NCI-H1417 treated with DMSO at 0.1 percent for 48 hours (cell line): ENCODE results near the gene RPS6KA2.
"Not testable (repeated sequence)": the region's sequence is repeated elsewhere in the genome, so short reads cannot be mapped to it uniquely, and the experiment has no call there.

Source experiments
- DNase-seq: peaks from one replicate; lab custom pipeline; 2025; lab: John Stamatoyannopoulos, UW

The RPS6KA2 gene

DNA sequence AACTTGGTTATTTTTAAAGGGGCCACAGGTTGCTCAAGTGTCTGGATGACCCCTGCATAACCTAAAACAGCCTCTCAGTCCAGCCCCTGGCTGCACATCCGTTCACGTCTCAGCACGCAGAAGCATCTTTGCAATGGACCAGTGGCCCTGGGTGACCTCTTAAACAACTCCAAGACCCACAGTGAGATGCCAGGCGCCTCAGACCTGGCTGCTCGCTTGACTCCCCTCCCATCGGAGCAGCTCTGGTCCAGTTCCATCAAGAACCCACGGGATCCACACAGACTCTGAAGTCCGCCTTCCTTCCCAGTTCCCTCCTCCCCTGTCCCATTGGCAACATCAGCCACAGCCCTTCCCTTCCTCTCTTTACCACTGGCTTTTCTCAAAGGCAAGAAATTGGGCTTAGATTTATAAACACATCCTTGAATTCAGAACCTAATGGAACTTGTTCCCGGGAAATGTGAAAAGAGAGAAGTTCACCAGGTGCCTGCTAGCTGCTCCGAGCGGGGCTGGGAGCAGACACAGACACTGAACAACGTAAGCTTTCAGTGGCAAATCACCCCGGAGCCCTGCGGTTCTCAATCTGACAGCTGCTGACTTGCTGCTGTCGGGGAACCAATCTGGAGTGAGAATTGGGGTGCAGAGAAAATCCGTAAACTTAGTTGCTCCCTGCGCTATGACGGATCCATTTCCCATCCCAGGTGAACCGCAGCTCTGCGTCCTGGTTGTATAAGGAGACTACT lies 204.7 kb downstream of the RPS6KA2 start:
- no peak for DNase-seq

GRCh38 chr6:166420351-166420750 lies 206.7 kb downstream of the RPS6KA2 start:
- DNase-seq = no peak

DNA sequence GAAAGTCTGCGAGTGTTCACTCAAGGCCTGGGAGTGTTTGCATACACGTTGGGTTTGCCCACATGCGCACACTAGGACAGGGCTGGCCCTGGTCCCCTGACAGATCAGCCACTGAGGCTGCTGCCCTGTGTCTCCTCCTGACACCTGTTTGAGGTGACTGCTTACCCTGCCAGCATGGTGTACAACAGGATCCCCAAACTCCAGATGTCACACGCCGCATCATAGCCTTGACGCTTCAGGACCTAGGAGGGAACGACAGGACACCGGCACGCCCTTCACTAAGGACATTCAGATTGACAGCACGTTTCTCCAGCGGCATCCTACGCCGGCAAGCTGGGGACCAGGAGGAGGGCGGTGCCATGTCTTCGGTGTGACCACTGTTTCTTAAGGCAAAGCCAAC lies 207.3 kb downstream of the RPS6KA2 start:
- DNase-seq = no peak

- no peak for DNase-seq
These were observed 207.8 kb downstream of the RPS6KA2 start for GRCh38 chr6:166419286-166419685.

- DNase-seq = no peak
These were observed 208.3 kb downstream of the RPS6KA2 start for GRCh38 chr6:166418691-166419143.

DNA sequence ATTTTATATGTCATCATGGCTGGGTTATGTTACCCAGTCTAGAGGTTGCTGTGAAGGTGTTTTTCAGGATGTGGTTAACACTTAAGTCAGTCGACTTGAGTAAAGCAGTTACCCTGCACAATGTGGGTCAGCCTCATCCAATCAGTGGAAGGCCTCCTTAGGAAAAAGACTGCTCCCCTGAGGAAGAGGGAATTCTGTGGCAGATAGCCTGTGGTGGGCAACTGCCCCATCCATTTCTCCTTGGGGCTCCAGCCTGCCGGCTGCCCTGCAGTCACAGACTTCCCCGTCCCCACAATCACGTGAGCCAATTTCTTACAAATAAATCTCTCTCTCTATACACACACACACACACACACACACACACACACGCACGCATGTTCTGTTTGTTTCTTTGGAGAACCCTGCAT lies 209.8 kb downstream of the RPS6KA2 start:
- no peak for DNase-seq

GRCh38 chr6:166415833-166416347 lies 211.2 kb downstream of the RPS6KA2 start:
- no peak for DNase-seq

DNA sequence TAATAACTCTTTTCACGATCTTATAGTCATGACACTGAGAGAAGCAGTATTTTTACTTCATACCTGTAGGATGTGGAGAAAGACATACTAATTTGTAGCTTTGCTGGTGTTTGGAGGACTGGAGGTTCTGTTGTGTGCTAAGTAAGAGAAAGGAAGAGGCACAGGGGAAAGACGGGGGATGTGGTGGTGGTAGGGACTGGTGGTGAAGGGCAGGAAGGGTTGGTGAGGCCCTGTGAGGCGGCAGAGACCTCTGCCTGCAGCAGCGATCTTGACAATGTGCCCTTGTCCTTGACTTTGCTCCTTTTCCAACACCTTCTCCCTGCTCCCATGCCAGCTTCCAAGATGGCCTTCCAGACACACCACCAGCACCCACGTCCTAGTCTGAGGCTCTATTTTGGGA lies 211.7 kb downstream of the RPS6KA2 start:
- DNase-seq = no peak

DNA sequence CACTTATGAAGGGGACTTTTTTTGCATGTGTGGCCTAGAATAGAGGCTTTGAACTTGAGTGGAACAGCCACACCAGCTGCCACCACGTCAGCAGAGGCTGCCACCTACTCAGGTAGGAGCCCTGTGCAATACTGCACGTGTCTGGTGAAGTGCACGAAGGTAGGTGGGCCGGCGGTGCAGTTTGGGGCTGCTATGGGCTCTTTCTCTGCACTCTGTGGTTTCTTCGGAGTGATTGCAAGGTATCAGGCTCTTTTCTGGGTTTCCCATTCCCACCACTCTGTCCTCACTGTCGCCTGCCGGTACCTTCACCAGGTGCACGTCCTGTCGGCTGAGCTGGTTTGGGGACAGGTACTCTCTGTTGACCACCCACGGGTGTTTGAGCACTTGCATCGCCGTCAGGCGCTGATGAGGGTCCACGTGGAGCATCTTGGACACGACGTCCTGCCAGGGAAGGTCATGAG lies 213.5 kb downstream of the RPS6KA2 start:
- DNase-seq = no peak

DNA sequence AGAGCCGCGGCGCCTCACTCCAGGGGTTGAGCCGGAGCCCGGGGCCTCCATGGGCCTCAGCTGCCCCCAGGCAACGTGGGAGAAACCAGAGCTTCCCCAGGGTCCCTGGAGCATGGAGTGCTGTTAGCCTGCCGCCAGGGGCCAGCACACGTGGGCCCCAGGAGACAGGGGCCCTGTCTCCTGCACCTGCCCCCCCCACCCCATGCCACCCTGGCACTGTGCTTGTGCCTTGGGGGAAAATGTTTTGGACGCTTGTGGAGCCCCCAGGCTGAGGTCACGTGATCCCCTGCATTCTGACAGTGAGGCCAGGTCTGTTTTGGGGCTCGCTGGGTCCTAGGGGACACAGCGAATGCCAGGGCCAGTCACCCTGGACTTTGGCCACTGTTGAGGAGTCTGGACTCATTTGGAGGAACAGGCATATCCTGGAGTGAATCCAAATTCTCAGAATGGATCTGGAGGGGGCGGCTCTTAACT lies 214.1 kb downstream of the RPS6KA2 start:
- no peak for DNase-seq

DNA sequence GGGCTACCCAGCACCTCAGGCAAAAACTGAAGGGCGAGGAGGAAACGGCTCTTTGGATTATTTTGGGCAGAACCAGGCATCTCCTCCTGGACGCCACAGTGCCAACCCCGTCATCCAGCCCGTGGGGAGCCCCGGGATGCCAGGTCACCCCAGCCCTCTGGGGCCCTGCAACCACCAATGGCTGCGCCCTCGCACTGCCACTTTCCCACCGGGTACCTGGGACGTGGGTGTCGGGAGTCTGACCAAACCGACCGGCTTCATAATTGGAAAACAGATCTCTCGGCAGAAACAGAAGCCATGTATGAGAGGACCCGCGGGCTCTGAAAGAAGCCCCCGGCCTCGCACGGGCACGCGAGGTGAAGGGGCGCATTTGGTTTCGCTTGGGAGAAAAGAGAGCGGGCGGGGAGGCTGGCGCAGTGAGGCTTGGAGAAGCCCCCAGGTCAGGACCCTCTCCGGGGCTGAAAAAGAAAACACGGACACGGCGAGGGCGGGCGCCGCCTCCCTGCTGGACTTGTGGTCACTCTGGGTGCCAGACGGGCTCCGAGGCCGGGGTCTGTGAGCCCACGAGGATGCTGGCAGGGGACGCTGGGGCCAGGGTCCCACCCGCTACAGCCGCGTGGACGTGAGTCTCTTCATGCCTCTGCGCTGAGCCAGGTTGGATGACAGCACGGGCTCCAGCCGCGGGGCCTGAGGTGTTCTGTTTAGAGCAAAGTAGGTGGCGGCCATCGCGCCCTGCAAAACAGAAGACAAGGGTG lies 214.7 kb downstream of the RPS6KA2 start:
- no peak for DNase-seq

DNA sequence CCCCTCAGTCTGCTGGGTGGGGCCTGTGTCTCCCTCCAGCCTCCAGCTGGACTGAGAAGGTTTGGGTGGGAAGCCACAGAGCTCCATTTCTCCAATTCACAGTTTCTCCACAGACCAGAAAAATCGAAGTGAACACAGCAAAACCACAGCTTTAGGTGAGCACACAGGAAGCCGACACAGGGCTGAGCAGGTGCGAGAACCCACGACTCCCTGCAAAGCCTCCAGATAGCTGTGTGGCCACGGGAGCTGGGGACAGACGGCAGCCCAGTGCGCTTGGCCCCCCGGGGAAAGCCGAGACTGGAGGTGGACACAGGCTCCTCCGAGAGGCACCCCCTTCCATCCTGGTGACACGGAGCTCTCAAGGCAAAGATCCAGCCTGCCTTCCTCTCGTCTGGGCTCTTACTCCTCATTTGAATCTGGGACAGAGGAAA lies 215.3 kb downstream of the RPS6KA2 start:
- no peak for DNase-seq

DNA sequence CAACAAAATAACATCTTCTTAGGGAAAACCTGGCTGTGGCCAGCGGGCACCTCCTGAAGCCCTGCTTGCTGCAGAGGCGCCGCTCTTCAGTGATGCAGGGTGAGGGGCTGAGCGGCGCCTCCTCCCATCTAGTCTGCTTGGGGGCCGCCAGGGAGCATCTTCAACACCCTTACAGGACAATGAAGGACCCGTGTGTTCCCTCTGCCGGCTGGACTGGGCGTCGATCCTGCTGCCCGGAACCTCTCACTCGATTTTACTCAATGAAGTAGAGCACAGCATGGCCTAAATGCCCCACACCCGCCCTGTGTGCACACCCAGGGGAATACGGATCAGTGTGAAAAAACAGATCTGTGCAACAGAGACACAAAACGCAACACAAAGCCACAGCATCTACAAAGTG lies 215.8 kb downstream of the RPS6KA2 start:
- no peak for DNase-seq

- no peak for DNase-seq
These were observed 216.6 kb downstream of the RPS6KA2 start for GRCh38 chr6:166410426-166410935.

- DNase-seq = no peak
These were observed 217.9 kb downstream of the RPS6KA2 start for GRCh38 chr6:166408936-166409755.

DNA sequence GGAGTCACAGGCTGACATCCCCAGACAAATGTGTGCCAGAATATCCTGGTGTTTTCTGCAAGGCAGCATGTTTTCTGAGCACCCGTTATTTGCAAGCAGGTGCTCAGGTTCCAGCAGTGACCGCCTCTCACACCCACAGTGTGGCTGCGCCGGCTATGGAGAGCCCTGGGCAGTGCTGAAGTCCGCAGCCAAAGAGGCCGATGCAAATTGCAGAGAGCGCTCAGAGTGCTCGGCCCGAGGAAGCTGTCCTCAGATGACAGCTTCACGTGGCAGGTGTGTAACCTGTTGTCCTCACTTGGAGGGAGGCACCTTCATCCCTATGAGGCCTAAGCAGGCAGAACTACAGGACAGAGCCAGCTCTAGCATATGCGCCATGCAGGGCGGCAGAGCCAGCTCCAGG lies 220.9 kb downstream of the RPS6KA2 start:
- no peak for DNase-seq

GRCh38 chr6:166405386-166405785 lies 221.7 kb downstream of the RPS6KA2 start:
- DNase-seq = no peak

GRCh38 chr6:166402582-166403277 lies 224.3 kb downstream of the RPS6KA2 start:
- no peak for DNase-seq

DNA sequence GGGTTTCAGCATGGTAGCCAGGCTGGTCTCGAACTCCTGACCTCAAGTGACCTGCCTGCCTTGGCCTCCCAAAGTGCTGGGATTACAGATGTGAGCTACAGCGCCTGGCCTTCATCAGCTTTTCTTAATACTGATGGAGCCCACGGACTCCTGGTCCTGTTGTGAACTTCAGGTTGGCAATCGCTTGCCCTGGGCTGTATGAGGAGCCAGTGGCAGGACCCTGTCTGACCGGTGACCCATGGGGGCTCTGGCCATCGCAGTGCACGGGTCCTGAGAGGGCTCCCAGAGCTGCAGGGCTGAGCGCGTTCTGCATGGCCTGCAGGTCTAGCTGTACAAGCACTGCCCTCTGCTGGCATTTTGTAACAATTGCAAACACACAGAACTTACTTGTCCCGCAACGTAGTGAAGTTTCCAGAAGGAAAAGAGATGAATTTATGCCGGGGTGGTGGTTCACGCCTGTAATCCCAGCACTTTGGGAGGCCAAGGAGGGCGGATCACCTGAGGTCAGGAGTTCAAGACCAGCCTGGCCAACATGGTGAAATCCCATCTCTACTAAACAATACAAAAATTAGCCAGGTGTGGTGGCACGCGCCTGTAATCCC lies 226.3 kb downstream of the RPS6KA2 start:
- DNase-seq = not testable (repeated sequence)

DNA sequence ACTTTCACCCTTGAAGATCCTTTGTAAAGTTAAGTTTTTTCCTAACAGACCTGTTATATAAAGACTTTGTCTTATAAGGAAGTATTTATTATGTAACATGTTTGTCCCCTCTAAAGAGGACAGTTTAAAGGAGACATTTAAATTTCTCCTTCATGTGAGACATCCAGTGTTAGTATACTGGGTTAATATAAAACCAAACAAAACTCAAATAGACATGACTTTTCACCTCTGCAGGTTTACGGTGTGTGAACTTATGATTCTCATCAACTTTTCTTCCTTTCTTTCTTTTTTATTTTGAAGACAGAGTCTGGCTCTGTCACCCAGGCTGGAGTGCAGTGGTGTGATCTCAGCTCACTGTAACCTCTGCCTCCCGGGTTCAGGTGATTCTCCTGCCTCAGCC lies 226.9 kb downstream of the RPS6KA2 start:
- DNase-seq = no peak

- DNase-seq = no peak
These were observed 228.7 kb downstream of the RPS6KA2 start for GRCh38 chr6:166398348-166398747.
